ENCODE data around the gene XYLT1.

XYLT1 gene

GRCh38 chr16:17177959-17178905, 292.5 kb downstream of the XYLT1 start:
- DNase-seq (ENCODE audit: low read depth), result no peak

- no peak for DNase-seq (ENCODE audit: low read depth)
Measured at GRCh38 chr16:17177242-17177958, 293.4 kb downstream of the XYLT1 start.

GRCh38 chr16:17176199-17176598, 294.6 kb downstream of the XYLT1 start:
- no peak for DNase-seq (ENCODE audit: low read depth)

GRCh38 chr16:17173281-17173680, 297.5 kb downstream of the XYLT1 start:
- DNase-seq (ENCODE audit: low read depth), result no peak

- DNase-seq (ENCODE audit: low read depth), result no peak
Measured at GRCh38 chr16:17171250-17172143, 299.3 kb downstream of the XYLT1 start.

DNA sequence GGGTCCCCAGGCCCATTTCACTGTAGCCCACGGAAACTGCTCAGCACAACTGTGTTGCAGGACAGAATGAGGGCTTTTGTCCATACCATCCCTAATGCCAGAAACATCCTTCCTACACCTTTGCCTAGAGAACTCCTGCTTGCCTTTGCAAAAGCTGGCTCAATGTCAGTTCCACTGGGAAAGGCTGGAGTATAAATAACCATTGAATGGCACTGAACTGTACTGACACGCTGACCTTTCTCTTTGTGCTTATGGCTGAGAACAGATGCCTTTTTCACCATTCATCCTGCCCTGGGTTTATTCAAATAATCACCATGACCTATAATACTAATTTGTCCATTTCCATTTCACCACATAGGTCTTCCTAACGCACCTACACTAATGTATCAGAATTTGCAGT, 300.3 kb downstream of the XYLT1 start:
- DNase-seq (ENCODE audit: low read depth), result no peak

DNA sequence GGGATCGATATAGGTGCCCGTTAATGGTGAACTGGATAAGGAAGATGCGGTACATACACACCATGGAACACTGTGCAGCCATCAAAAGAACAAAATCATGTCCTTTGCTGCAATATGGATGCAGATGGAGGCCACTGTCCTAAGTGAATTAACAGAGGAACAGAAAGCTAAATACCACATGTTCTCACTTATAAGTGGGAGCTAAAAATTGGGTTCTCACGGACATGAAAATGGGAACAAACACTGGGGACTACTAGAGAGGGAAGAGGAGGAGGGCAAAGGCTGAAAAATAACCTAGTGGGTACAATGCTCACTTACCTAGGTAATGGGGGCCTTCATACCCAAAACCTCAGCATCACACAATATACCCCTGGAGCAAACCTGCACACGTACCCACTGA, 302.6 kb downstream of the XYLT1 start:
- DNase-seq (ENCODE audit: low read depth), result no peak

DNA sequence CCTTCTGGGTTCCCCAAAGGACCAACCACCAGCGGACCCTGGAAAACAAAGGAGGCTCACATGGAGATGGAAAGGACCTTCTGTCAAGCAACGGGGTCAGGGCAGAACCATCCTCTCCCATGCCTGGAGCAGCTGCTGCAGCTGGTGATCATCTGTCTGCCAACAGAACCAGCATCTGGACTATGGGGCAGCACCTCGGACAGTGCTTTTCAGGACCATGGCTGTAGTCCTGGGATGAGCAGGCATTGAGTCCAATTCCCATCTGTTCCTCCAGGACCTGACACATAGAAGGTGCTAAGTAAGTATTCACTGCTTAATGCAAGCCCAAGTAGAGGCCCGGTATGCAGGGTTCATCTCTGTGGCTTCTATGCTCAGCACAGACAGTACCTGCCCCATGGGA, 304.7 kb downstream of the XYLT1 start:
- no peak for DNase-seq (ENCODE audit: low read depth)

DNA sequence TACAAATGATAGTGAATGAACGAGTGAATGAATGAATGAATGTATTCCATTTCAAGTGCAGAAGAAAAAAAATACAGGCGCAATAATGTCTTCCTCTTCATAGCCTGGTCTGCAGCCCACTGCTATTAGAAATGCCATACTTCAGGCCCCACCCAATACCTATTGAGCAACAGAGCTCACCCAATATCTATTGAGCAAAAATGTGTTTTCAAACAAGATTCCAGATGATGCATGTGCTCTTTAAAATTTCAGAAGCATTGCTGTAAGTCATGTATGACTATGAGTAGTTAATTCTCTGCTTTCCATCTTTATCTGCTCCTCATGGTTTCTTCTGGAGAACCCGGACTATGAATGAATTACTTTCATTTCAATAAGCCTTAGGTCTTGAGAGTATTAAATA, 308.2 kb downstream of the XYLT1 start:
- no peak for DNase-seq (ENCODE audit: low read depth)

GRCh38 chr16:17160920-17161431, 309.8 kb downstream of the XYLT1 start:
- no peak for DNase-seq (ENCODE audit: low read depth)

GRCh38 chr16:17160285-17160853, 310.4 kb downstream of the XYLT1 start:
- DNase-seq (ENCODE audit: low read depth), result no peak

- no peak for DNase-seq (ENCODE audit: low read depth)
Measured at GRCh38 chr16:17159617-17160016, 311.1 kb downstream of the XYLT1 start.

DNA sequence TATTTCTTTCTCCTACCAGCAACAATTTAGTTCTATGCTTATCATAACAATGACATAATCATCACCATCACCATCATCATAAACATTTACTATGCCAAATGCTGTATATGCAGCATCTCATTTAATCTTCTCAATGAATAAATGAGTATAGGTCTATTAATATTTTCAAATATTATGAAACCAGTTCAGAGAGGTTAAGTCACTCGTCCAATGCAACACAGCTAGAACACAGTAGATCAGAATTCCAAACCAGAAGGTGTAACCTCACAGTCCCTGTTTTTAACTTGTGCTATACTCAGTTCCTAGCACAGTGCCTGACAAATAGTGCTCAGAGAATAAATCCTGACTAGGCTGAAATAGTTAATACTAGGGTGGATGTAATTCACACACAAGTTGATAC, 314.8 kb downstream of the XYLT1 start:
- no peak for DNase-seq (ENCODE audit: low read depth)

DNA sequence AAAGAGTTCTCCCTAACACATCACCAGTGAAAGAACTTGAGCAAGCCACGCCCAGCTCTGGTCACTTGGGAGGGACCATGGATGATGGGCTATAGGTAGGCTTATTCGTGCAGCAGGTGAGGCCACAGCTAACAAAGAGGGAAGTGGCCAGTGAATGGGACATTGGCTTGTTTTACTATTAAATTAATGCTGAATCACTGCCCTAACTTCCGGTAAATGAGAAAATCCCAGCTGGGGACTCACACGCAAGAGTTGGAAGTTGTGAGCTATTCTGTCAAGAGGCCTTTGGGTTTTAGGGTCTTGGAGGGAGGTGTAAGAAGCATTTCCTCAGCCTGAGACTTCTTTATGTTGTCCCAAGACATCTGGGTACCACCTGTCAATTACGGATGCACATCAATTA, 315.3 kb downstream of the XYLT1 start:
- no peak for DNase-seq (ENCODE audit: low read depth)

GRCh38 chr16:17154981-17155380, 315.8 kb downstream of the XYLT1 start:
- DNase-seq (ENCODE audit: low read depth), result no peak

GRCh38 chr16:17152311-17152710, 318.4 kb downstream of the XYLT1 start:
- DNase-seq (ENCODE audit: low read depth), result no peak

DNA sequence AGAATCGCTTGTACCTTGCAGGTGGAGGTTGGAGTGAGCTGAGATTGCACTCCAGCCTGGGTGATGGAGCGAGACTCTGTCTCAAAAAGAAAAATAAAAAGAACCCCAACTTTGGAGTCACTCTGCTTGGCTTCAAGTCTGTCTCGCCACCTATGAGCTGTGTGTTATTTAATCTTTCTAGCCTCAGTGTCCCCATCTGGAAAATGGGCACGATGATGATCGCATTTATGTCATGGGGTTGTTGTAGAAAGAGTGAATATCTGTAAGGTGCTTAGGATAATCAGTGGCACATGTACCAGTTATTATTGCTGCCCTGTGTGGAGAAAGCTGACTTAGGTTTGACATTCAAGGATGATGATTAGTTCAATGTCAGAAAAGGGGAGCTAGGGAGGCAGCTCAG, 319.4 kb downstream of the XYLT1 start:
- no peak for DNase-seq (ENCODE audit: low read depth)

- DNase-seq (ENCODE audit: low read depth), result no peak
Measured at GRCh38 chr16:17149904-17150483, 320.8 kb downstream of the XYLT1 start.

GRCh38 chr16:17147942-17148341, 322.8 kb downstream of the XYLT1 start:
- DNase-seq (ENCODE audit: low read depth), result no peak

- DNase-seq (ENCODE audit: low read depth), result no peak
Measured at GRCh38 chr16:17145029-17145428, 325.7 kb downstream of the XYLT1 start.

DNA sequence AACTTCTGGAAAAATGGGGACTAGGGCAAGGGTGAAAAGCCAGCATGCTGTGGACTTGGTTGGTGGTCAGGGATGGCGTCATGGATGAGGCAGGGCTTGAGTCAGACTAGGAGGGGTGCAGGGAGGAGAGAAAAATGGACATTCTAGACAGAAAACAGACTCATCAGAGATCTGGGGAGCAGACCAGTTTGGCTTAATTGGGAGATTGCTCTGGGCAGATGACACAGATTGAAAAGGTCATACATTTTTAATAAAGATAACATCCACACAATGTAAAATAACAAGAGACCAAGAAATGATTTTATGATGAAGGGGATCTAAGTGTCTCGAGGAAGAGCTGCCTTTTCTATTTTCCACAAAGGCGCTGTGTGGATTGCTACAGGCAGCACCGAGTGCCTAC, 326.3 kb downstream of the XYLT1 start:
- no peak for DNase-seq (ENCODE audit: low read depth)

All from stimulated activated CD8-positive, alpha-beta memory T cell treated with anti-CD3 and anti-CD28 coated beads, Interleukin-15, amount 100 ng/mL, for 24 hours (primary cell).